Urinary bladder (tissue), 4 donors: Measurements from ENCODE around the gene GRIN2A. TPM values are rescaled to one million over a fixed set of nuclear protein-coding genes. Genes with fewer than 3 reads are reported as not detected.
"Not testable (repeated sequence)": the region's sequence is repeated elsewhere in the genome, so short reads cannot be mapped to it uniquely, and the experiment has no call there.

Source experiments
- DNase-seq: peaks from one replicate; pipeline ENCODE4 v3.0.0-alpha.2; 2015; ENCODE audit errors: extremely low spot score
- H3K27ac ChIP-seq: one replicate; pipeline ENCODE4 v1.5.1; 2013; ENCODE audit warnings: low read depth, mild to moderate bottlenecking, moderate library complexity
- H3K36me3 ChIP-seq: one replicate; pipeline ENCODE4 v1.6.1; 2013; ENCODE audit warnings: mild to moderate bottlenecking, moderate library complexity; ENCODE audit not compliant: insufficient read depth
- H3K4me1 ChIP-seq: one replicate; pipeline ENCODE4 v1.6.1; 2013; ENCODE audit warnings: mild to moderate bottlenecking, moderate library complexity; ENCODE audit not compliant: insufficient read depth
- H3K4me3 ChIP-seq: one replicate; pipeline ENCODE4 v1.5.1; 2013; ENCODE audit warnings: low read depth, low read length
- WGBS: extraction: QIAGEN DNeasy Blood & Tissue Kit; methylation state at CpG from one replicate; pipeline ENCODE4 v1.1.7; 2013; 5-methylcytosine and 5-hydroxymethylcytosine counted together
- polyA plus RNA-seq: library from polyadenylated mRNA; stranded (reverse); fragments of 200-250 nt; gene quantifications from one replicate; pipeline ENCODE4 v1.2.3, GENCODE V29; 2013
- total RNA-seq: library from RNA; depleted of rRNA; stranded (reverse); fragments of >200 nt; gene quantifications from one replicate; pipeline ENCODE4 v1.2.3, GENCODE V29; 2014
- donor health status: healthy with polysubstance abuse.
- donor health status: healthy.

GRIN2A gene
- total and polyA plus RNA-seq, 2 donors = 0.06 to 0.21 TPM

- Histone ChIP-seq H3K4me1 (no peaks in the 10 kb centered on the region), H3K27ac (no peak overlapping the region), H3K4me3 (no peak overlapping the region), H3K36me3 (no peaks in the 10 kb centered on the region)
- WGBS = 50% methylated on average over 5 of the region's 5 CpGs
- DNase-seq = no peak
These were observed 273.6 kb downstream of the GRIN2A start for GRCh38 chr16:9908613-9909012.

- Histone ChIP-seq H3K4me3 (no peak overlapping the region), H3K27ac (no peak overlapping the region), H3K36me3 (no peaks in the 10 kb centered on the region), H3K4me1 (no peaks in the 10 kb centered on the region)
- DNase-seq = no peak
- 68% methylated on average over 8 of the region's 8 CpGs for WGBS
These were observed 274.5 kb downstream of the GRIN2A start for GRCh38 chr16:9907752-9908151.

- 69% methylated on average over 3 of the region's 3 CpGs for WGBS
- Histone ChIP-seq H3K4me3 (no peak overlapping the region), H3K36me3 (no peaks in the 10 kb centered on the region), H3K4me1 (no peaks in the 10 kb centered on the region), H3K27ac (no peak overlapping the region)
- DNase-seq = no peak
These were observed 276.0 kb downstream of the GRIN2A start for GRCh38 chr16:9906218-9906617.

DNA sequence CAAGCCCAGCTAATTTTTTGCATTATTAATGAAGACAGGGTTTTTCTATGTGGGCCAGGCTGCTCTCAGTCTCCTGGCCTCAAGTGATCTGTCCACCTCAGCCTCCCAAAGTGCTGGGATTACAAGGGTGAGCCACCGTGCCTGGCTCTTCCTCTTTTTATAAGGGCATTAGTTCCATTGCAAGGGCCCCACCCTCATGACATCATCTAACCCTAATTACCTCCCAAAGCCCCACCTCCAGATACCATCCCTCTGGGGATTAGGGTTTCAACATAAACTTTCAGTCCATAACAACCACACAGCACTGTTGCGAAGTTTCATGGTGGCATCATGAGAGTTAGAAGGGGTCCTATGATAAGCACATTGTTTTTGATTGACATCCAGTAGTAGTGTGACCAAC is 277.7 kb downstream of the GRIN2A start:
- Histone ChIP-seq H3K4me1 (no peaks in the 10 kb centered on the region), H3K27ac (no peak overlapping the region), H3K36me3 (no peaks in the 10 kb centered on the region), H3K4me3 (no peak overlapping the region)
- 83% methylated on average over 2 of the region's 2 CpGs for WGBS
- DNase-seq = no peak

GRCh38 chr16:9900576-9900975 is 281.7 kb downstream of the GRIN2A start:
- Histone ChIP-seq H3K4me3 (no peak overlapping the region), H3K4me1 (no peaks in the 10 kb centered on the region), H3K27ac (no peak overlapping the region), H3K36me3 (no peaks in the 10 kb centered on the region)
- 77% methylated on average over 4 of the region's 4 CpGs for WGBS
- DNase-seq = no peak

DNA sequence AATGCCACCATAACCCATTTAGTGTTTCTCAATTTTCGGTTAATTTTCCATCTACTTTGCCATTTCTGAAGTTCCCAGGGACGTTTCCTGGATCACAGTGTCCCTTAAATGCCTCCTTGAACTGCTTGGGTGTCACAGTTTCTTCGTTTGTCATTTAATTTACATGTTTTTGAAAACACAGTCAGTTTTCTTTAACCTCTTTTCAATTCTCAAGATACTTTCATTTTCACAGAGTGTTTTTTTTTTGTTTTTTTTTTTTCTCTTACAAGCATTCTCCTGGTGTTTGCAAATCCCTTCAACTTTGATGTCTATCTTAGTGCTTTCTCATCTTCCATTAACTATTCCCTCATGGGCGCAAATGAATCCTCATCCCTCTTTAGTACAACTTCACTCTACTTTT is 283.7 kb downstream of the GRIN2A start:
- WGBS = 62% methylated on average over 4 of the region's 4 CpGs
- no peaks in the 10 kb centered on the region for H3K36me3 ChIP-seq
- no peaks in the 10 kb centered on the region for H3K4me1 ChIP-seq
- H3K4me3 ChIP-seq = no peak overlapping the region
- no peak overlapping the region for H3K27ac ChIP-seq
- DNase-seq = no peak

- DNase-seq = no peak
- Histone ChIP-seq H3K4me1 (no peaks in the 10 kb centered on the region), H3K4me3 (no peak overlapping the region), H3K27ac (no peak overlapping the region), H3K36me3 (no peaks in the 10 kb centered on the region)
- WGBS = 79% methylated on average over 2 of the region's 2 CpGs
These were observed 284.1 kb downstream of the GRIN2A start for GRCh38 chr16:9898124-9898523.

DNA sequence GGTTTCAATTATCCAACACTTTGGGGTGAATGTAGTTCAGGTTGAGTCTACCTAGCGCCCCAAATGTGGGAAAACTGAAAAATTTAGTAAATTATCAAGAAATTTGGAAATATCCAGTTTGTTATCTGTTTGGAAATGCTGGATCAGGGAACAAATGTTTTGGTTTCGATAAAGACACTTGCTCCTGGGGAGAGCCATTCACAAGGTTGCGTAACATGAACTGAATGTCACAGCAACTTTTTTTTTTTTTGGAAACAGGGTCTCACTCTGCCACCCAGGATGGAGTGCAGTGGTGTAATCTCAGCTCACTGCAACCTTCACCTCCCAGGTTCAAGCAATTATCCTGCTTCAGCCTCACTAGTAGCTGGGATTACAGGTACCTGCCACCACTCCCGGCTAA is 286.4 kb downstream of the GRIN2A start:
- WGBS = 82% methylated on average over 4 of the region's 4 CpGs
- Histone ChIP-seq H3K36me3 (no peaks in the 10 kb centered on the region), H3K27ac (no peak overlapping the region), H3K4me1 (no peaks in the 10 kb centered on the region), H3K4me3 (no peak overlapping the region)
- DNase-seq = no peak

DNA sequence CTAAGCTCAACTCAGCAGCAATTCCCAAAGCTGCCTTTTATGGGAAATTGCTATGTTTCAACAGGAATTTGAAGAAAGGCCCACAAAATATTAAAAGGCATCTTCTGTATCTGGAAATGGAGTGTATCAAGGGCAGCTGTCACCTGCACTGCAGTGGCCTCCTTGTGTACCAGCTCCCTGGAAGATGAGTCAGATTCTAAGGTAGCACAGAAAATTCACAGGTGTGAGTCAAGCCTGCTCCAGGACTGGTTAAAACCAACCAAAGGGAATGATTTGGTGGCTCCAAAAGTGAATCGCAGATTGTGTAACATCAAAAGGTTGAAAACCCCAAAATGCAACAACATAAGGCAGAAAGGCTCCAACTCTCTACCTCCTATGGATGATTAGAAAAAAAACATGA is 296.4 kb downstream of the GRIN2A start:
- WGBS = 93% methylated on average over 1 of the region's 1 CpG
- no peak overlapping the region for H3K27ac ChIP-seq
- no peak for DNase-seq
- H3K4me1 ChIP-seq = no peaks in the 10 kb centered on the region
- no peak overlapping the region for H3K4me3 ChIP-seq
- H3K36me3 ChIP-seq = no peaks in the 10 kb centered on the region

GRCh38 chr16:9885467-9885866 is 296.8 kb downstream of the GRIN2A start:
- Histone ChIP-seq H3K27ac (no peak overlapping the region), H3K4me1 (no peaks in the 10 kb centered on the region), H3K4me3 (no peak overlapping the region), H3K36me3 (no peaks in the 10 kb centered on the region)
- no peak for DNase-seq
- 11% methylated on average over 9 of the region's 9 CpGs for WGBS

DNA sequence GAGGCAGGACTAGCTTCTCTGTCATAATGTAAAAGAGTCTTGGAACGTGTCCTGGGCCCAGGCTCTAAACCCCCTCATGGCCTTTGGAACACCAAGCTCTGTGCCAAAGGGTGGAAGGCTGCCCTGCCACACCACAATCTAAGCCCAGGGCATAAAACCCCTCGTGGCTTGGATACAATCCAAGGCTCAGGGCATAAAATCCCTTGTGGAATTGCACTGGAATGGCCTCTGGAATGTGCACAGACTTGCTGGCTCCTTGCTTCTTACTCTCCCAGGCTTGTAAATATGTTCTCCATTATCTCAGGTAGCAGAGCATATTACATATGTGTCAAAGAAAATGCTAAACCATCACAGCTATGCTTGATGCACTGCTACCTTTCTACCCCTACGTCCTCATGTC is 306.2 kb downstream of the GRIN2A start:
- not testable (repeated sequence) for H3K4me3 ChIP-seq, H3K4me1 ChIP-seq, DNase-seq, H3K36me3 ChIP-seq, H3K27ac ChIP-seq
- WGBS = 41% methylated on average over 3 of the region's 3 CpGs

DNA sequence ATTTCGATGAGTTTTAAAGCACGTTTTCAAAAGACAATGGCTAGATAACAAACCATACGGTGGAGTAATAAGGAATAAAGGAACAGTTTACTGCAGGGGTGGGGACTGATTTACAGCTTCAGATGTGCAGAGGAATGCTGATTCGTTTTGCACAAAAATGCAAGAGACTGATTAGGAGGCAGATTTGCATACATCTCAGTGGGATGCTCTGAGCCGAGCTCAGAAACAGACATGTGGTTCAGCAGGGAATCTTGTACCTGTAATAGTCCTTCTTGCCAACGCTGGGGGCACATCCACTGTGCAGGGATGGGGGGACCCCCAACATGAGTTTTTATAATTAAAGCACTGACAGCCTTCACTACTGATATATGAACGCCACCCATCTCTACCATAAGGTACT is 308.0 kb downstream of the GRIN2A start:
- 51% methylated on average over 7 of the region's 7 CpGs for whole genome bisulfite sequencing
- Histone ChIP-seq H3K27ac (no peak overlapping the region), H3K4me1 (no peaks in the 10 kb centered on the region)

DNA sequence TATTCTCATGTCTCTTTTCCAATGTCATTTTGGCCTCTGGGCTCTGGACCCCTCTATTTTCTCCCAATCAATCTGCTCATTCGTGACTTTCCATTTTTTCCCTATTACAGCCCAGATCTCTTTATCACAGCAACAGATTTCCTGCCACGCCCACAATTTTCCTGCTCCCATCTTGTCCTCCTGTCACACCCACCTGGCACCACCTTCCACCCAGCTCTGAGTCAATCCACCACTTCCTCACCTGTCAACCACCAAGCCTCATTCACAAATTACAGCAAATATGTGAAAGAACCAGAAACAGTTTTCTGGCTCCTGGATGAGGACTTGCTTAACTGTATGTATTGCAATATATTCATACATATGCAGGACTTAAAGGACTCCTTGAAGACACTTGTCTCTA is 311.3 kb downstream of the GRIN2A start:
- 64% methylated on average over 2 of the region's 2 CpGs for WGBS
- Histone ChIP-seq H3K4me3 (no peak overlapping the region), H3K4me1 (no peaks in the 10 kb centered on the region), H3K27ac (no peak overlapping the region), H3K36me3 (no peaks in the 10 kb centered on the region)
- DNase-seq = no peak

More for the DNA sequence above, 308.0 kb downstream of the GRIN2A start:
- Histone ChIP-seq H3K4me3 (no peak overlapping the region), H3K36me3 (no peaks in the 10 kb centered on the region)
- DNase-seq = no peak

- Histone ChIP-seq H3K36me3 (no peaks in the 10 kb centered on the region), H3K4me1 (no peaks in the 10 kb centered on the region), H3K27ac (no peak overlapping the region), H3K4me3 (no peak overlapping the region)
- WGBS = 76% methylated on average over 3 of the region's 3 CpGs
- no peak for DNase-seq
These were observed 312.5 kb downstream of the GRIN2A start for GRCh38 chr16:9869776-9870175.

DNA sequence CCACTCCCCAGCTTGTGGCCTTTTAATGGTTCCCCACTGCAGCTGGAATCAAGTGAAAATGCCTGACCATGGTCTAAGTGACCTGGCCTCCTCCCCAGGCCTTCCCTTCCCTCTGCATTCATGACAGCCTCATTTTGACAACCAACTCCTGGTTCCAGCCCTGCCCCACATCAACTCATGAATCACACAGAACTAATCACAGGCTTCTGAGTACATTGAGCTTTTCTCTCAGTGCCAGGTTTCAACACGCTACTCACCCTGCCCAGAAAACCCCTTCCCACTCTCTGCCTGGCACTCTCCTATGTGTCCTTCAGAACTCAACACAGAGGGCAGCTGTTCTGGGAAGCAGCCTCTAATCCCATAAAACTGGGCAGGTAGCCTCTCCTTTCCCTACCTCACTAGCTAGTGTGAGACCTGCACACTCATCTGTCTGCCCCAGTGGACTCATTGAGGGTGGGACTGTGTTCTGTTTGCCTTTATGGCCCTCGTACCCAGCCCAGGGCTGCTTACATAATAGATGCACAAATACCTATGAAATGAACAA is 313.6 kb downstream of the GRIN2A start:
- no peak for DNase-seq
- no peaks in the 10 kb centered on the region for H3K4me1 ChIP-seq
- WGBS = 77% methylated on average over 2 of the region's 2 CpGs

More for the DNA sequence above, 313.6 kb downstream of the GRIN2A start:
- Histone ChIP-seq H3K27ac (no peak overlapping the region), H3K4me3 (no peak overlapping the region), H3K36me3 (no peaks in the 10 kb centered on the region)
